EH (cell line): ENCODE measurements around the gene TBCCD1.
A peak's percentile ranks its signal among the peaks of the same experiment; 100 is the strongest.

ENCODE experiments used
- DNase-seq: peaks from one replicate; pipeline ENCODE4 v3.0.0-alpha.2; 2015; ENCODE audit warnings: low read depth

The TBCCD1 gene, protein sequence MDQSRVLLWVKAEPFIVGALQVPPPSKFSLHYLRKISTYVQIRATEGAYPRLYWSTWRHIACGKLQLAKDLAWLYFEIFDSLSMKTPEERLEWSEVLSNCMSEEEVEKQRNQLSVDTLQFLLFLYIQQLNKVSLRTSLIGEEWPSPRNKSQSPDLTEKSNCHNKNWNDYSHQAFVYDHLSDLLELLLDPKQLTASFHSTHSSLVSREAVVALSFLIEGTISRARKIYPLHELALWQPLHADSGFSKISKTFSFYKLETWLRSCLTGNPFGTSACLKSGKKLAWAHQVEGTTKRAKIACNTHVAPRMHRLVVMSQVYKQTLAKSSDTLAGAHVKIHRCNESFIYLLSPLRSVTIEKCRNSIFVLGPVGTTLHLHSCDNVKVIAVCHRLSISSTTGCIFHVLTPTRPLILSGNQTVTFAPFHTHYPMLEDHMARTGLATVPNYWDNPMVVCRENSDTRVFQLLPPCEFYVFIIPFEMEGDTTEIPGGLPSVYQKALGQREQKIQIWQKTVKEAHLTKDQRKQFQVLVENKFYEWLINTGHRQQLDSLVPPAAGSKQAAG

DNA sequence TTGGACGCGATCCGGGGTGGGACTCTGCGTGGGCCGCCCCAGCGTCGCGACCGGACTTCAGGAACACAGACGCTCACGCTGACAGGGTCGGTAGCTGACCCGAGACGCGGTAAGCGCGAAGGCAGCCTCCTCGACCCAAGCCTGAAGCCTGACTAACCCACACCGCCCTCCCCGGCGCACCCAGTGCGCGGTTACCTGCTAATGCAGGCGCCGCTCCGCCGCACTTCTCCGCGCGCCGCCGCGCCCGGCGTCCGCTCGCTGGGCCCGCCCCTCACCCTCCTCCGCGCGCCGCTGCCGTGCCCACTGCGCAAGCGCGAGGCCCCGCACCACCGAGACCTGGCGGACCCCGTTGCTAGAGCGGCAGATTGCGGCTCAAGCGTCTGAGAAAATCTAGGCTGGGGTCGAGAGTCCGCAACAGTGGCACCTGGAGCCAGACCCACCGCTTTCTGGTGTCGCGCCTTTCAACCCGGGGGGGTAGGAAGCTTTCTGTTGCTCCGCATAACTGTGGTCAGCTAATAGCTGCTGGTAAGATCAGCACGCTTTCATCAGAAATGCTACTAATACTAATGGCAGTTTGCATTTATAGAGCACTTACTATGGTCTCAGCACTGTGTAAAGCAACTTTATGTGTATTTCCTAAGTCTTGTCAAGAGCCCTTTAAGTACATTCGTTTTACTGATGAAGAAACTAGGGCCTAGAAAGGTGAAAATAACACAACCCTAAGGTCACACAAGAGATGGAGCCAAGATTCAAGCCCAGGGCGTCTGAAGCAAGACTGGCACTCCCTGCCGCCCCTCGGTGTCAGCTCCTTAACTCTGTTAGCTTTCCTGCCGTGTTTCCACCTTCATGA, at the start of gene TBCCD1:
Gene TBCCD1, minus strand, starts transcription at position 268 of the 850 bp plus-strand sequence. CDS start 3,010 bp downstream, outside the sequence.
- peak; percentile 80 for DNase-seq

DNA sequence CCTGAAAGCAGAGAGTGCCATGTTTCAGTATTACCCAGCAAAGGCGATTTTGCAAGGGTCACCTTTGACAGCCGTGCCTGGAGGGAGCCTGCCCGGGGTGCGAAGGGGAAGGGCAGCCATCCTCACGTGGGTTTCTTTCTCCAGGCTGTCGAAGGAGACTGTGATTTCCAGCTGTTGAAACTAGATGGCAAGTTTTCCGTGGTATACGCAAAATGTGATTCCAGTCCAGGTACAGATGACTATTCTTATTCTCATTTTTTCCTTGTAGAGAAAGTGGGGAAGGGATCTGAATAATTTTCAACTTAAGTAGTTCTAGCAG, 49.1 kb upstream of the TBCCD1 start:
- DNase-seq = no peak

DNA sequence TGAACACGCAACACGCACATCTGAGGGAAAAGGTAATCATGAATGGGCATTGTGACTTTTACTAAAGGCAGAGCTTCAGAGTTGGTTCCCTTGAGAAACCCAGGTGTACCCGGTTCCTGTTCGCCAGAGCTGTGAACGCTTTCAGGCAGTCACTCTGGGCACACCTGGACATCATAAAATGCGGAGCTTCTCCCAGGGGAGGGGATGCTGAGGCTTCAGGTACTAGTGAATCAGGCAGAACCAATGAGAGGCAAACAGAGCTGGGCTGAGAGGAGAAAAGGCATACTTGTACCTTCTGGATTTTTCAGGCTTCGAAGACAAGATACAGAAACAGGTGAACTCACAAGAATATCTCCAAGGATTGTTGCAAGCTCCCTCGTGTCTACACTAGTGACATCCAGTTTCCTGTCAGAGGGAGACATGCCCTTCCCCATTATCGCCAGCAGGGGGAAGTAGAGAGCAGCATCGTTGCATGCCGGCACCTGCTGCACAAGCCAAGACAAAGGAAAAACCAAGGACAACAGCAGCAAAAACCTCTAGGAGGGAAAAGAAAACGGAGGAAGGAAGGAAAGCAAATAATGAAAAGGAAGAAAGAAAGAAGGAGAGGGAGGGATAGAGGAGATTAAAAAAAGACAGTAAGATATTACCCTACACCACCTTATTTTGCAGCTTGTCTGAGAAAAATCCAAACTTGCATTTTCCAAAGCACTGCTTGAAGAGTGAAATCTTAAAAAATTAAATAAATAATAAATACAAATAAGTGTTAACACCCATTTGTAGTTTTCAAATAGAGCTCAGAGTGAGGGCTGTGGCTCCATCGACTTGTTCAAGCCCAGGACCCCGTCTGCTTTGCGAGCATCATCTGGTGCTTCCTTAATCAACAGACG, 47.7 kb upstream of the TBCCD1 start:
- DNase-seq = peak; percentile 74

DNA sequence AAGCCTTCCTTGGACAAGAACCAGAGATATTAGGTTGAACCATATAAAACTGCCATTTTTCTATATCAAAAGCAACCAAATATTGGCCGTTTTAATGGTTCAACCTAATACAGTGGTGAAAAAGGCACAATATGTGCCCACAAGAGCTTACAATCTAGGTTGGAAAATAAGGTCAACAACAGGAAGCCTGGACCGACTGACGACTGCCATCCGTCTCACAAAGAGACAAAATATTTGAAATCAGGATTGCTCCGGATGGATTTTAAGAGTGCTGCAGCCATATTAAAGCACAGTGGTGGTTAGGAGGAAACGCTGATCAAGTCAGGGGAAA, 47.1 kb upstream of the TBCCD1 start:
- DNase-seq = no peak

DNA sequence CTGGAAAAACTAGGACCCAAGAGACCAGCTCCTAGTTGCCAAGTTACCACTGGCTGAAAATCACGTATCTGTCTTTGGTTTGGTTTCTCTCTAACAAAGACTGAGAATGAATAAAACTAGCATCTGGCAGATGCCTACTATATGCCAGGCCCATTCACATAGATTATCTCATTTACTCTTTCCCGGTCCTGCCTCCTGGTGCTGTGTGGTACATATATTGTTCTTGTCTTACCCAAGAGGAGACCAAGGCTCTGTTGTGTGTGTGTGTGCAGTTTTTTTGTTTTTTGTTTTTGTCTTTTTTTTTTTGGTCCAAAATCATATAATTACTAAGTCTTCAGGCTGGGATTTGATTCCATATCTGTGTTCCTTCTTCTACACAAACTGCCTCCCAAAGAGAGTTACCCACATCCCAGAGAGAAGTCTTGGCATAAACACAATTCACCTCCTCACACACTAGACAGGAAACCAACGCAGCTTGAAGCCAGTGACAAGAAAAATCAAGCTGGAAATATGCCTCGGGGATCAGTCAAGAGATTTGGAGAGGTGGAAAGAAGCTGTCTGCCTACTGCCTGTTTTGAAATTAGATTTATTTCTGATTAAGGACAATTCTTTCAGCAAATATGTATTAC, 46.6 kb upstream of the TBCCD1 start:
- no peak for DNase-seq

DNA sequence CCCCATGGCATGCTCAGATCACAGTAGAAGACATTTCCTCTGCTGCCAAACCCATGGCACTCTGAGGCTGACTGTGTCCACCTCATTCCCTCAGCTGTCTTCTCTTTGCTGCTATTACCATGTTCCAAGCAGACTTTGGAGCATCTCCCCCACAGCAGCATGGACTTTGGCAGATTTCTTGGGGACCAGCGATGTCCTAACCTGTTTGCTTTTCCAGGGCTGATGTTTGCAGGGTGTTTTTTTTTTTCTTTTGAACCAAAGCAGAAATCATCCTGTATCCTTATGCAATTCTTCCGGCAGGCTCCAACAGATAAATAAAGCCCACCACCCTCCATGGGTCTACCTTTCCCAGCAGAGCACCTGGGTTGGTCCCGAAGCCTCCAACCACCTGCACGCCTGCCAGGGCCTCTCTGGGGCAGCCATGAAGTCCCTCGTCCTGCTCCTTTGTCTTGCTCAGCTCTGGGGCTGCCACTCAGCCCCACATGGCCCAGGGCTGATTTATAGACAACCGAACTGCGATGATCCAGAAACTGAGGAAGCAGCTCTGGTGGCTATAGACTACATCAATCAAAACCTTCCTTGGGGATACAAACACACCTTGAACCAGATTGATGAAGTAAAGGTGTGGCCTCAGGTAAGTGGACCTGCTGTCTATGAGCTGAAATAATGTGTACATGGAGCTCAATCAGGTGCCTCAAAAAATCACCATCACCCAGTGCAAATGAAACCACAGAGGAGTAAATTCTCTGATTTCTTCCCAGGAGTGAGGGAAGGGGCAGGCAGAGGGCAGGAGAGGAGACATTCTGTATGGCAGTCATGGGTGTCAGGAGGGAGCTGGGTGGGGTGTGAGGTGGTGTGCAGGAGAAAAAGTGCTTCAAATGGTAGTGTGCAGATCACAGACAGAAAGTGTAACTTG, 45.8 kb upstream of the TBCCD1 start, which contains the start of gene AHSG:
Gene AHSG, plus strand, starts transcription at position 340 of the 916 bp plus-strand sequence. Its CDS starts 82 bp downstream, at position 422.
- no peak for DNase-seq

DNA sequence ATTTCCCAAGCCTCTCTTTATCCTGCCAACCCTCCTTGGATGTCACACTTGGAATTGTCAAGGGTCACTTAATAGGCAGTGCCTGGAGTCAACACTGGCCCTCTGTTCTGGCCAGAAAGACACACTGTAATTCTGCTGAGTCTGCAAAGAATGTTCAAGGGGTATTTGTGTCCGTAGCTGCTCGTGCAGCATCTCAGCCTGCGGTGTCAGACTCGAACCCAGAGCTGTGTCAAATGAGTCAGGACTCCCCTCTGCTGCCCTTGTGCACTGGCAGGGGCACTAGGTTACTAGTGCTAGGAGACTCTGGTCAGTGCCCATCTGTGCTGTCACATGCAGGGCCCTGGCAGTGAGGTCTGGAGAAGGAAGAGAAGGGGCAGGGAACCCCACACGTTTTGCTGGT, 44.9 kb upstream of the TBCCD1 start:
- DNase-seq = no peak

DNA sequence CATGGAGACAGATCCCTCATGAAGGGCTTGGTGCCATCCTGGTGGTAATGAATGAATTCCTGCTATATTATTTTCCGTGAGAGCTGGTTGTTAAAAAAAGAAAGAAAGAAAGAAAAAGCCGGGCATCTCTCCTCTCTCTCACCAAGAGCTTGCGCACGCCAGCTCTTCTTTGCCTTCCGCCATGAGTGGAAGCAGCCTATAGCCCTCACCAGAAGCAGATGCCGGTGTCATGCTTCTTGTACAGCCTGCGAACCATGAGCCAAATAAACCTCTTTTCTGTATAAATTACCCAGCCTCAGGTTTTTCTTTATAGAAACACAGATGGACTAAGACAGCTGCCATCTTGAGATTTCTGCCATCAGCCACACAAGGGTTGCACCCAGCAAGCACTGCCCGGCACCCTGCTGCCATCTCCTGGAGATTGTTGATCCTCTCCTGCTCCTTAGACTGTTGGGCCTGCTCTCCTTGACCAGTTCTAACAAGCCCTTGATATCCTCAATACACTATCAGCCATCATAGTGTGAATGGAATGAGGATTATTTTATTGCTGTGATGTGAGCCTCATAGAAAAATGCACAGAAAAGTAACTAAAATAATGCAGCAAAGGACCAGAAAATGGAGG, 42.2 kb upstream of the TBCCD1 start:
- DNase-seq = peak; percentile 25

DNA sequence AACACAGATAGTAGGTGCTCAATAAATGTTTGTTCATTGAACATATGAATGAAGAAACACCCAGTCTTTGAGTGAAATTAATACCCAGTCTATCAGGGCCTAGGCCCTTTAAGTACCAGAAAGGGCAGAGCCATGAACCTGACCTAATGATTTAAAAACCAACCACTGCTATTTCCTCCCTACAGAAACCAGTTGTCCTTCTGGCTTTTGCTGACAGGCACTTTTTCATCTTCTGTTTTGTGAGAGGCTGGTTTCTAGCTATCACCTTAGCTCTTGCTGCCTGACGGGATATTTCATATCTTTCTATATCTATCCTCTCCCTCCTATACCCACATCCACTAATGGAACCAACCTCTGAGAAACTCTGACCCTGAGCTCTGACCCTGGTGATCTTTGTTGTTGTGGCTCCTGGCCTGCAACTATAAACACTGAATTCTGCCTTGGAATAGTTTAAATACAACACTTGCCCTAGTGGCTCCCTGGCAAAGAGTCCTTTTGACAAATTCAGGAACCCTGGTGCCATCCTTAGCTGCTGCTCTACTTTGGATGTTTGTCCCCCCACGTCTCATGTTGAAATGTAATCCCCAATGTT, 41.6 kb upstream of the TBCCD1 start:
- DNase-seq = no peak

DNA sequence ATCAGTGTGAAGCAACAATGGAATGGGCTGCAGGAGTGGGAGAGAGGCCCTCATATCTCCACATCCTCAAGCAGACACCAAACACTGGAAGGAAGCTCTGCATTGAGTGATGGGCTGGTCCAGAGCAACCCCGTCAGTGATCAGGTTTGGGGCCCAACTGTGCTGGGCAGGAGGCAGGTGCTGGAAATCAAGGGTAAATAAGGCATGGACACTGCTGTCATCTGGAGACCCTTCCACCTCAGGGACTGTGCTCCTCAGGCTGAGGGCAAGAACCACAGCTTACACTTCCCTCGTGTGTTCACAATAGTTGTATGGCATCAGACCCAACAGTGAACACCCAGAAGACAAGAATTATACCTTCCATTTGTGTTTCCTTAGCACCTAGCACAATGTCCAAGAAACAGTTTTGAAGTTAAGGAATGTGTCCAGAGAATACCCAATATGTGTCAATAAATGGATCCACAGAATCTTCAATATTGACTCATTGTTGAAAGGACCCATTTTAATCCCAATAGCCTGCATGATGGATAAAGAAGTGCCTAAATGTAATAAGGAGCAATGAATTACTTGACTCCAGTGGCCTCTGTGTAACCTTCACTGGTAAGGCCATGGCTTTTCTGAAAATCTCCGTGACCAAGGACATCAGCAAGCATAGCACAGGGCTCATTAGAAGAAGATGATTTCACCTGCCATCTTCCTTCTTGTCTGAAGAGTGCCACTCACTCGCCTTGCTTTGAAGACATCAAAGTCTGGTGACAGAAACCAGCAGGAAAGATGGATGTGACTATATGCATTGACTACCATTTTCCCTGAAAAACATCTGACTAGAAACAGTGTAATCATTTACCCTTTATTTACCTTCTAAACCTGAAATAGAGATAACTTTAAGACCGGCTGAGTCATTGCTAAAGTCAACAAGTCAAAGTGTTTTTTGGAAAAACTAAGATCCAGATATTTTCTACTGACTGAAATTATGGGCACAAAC, 38.7 kb upstream of the TBCCD1 start:
- DNase-seq = no peak

DNA sequence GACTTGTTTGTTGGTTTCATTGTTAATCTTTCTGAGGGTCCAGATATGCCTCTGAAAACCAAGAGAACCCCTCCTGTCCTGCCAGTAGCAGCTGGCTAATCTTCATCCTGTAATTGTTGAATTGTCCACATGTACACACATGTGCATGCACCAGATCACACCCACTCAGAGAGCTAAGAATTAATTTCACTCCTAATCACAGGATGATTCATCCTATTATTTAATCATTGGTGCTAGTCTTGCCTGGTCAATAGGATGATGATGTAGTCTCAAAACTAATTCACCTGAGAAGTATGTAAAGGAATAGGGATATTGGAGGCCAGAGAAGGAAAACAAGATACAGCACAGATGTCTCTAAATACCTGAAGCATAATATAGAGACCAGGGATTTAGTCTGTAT, 37.9 kb upstream of the TBCCD1 start:
- DNase-seq = no peak

DNA sequence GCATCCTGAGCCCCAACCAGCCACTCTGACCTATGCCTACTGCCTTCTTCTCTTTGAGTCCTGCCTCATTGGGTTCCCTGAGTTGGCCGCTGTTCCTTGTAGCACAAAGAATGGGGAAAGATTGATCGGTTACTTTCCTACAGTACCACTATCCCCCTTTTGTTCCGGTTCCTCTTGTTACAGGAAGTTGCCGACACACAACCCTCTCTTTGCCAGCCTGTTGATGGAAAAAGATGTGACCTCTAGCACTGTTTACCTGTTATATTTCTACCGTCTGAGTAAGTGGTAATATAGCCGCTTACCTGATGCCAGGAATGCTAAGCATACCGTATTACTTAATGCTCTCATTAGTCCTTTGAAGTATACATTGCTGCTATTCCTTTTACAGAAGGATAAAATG, 36.0 kb upstream of the TBCCD1 start:
- DNase-seq = no peak

DNA sequence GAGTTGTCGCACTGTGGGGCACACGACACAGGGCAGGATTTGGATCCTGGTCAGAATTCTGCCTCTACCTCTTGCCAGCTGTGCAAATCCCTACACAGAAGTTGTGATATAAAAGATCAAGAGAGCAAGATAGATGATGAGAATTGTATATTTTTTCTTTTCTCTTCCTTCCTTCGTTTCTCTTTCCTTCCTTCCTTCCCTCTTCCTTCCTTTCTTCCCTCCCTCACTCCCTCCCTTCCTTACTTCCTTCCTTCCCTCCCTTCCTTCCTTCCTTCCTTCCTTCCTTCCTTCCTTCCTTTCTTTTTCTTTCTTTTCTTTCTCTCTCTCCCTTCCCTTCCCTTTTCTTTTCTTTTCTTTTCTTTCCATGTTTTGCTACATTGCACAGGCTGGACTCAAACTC, 33.8 kb upstream of the TBCCD1 start:
- no peak for DNase-seq

DNA sequence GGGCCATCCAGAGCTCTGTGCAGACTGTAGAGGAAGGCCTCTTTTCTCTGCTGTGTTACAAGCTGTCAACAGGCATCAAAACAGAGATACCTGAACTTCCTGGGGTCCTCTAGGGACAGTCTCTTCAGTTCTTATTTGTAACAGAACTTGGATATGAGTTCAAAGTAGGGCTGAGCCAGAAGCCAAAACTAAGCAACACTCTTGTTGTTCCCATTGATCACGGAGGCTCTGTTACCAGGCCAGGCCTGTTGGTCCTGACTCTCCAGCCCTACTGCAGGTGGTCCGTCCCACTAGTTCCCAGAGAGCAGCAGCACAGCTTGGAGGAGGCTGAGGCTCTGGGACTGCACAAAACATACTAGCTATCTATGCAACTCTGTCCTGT, 32.6 kb upstream of the TBCCD1 start:
- no peak for DNase-seq

DNA sequence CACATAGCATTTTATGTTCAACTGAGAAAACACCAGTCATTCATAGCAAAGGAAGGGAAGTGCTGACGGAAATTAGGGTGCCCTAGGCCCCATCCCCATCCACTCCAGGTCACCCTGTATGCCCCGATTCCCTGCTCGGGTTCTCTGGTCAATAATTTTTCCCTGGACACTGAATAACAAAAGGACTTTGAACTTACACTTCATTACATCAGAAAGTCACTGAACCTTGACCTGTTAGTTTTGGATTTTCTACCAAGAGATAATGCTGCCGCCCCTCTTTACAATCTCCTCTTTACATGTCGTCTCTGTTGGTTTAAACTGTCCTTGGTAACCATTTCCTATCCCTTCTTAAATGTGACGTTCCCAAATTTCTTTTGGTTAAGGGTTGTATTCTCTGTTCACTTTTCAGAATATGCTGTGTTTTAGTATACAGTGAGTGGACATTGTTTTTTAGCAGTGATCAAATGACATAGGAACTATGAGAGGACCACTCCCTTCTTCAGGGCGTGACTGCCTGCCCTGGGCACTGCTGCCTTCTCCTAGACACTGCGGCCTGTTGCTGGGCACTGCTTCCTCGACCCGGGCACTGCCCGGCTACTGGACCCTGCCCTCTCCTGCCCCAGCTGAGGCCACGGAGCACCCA, 32.1 kb upstream of the TBCCD1 start:
- DNase-seq = no peak

DNA sequence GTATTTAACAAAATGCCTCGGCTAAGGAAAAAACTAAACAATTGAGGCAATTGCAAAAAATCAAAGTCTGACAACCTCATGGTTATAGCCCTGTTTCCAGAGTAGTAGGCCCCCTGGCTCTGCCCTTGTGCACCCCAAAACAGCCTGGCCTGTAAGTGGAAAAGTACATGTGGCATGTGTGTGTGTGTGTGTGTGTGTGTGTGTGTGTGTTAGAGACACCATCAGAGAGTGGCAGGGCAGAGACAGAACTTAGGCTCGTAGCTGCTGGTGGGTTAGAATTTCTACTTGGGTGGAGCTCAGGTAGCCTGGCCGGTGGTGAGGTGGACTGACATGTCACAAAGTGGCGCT, 31.6 kb upstream of the TBCCD1 start:
- no peak for DNase-seq

DNA sequence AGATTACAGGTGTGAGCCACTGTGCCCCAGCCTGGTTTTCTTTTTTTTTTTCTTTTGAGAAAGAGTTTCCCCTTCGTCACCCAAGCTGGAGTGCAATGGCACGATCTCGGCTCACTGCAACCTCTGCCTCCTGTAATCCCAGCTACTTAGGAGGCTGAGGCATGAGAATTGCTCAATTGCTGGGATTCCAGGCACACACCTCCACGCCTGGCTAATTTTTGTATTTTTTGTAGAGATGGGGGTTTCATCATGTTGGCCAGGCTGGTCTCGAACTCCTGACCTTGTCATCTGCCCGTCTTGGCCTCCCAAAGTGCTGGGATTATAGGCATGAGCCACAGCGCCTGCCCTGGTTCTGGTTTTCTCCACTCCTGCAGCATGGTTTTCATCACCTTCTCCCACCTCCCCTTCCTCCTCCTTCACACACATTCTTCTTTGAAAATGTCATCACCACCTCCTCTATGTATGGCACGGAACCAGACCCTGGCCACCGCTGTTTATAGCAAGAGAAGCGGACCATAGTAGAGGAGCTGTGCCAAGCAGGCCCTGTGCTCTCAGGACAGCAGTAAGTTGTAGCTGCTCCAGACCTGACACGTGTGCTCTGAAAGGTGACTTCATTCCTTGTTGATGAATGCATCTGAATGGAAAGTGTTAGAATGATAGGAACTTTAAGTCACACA, 31.1 kb upstream of the TBCCD1 start:
- DNase-seq = peak; percentile 37
